ENCODE measurements around the gene FAHD1.

The FAHD1 gene

DNA sequence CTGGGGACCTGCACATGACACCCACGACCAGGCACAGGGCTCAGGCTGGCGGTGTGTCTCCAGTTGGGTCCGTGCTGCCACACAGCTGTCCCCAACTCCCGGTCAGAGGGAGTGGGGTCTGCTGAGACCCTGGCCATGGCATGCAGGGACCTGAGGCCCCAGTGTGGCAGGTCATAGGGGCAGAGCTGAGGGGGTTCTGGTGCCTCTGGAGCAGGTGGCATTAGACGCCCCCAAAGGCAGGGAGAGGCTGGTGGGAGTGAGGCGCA lies 40.0 kb upstream of the FAHD1 start:
- Histone ChIP-seq H3K79me2 (ENCODE audit: insufficient read depth, low read length) (peaks cover 57% of the 10 kb centered on the region), H3K9me3 (ENCODE audit: insufficient read depth, low read length, severe bottlenecking) (no peaks in the 10 kb centered on the region), H3K4me2 (ENCODE audit: insufficient read depth, low read length) (no peak overlapping the region), H3K9ac (ENCODE audit: low read depth, low read length) (no peak overlapping the region), H3K27me3 (ENCODE audit: insufficient read depth, low read length, poor library complexity) (no peaks in the 10 kb centered on the region), H3K36me3 (ENCODE audit: insufficient read depth, low read length) (peaks cover 69% of the 10 kb centered on the region), H3K4me3 (ENCODE audit: low read depth in 1 of 2, low read length in 2 of 2) (no peak overlapping the region), H3K4me1 (ENCODE audit: insufficient read depth, low read length) (peaks cover 25% of the 10 kb centered on the region), H3K27ac (ENCODE audit: low read length) (no peak overlapping the region), H2AFZ (ENCODE audit: low read depth, low read length) (no peak overlapping the region), H4K20me1 (ENCODE audit: insufficient read depth, low read length) (peaks cover 81% of the 10 kb centered on the region)
- TF ChIP-seq, protein P1, sequence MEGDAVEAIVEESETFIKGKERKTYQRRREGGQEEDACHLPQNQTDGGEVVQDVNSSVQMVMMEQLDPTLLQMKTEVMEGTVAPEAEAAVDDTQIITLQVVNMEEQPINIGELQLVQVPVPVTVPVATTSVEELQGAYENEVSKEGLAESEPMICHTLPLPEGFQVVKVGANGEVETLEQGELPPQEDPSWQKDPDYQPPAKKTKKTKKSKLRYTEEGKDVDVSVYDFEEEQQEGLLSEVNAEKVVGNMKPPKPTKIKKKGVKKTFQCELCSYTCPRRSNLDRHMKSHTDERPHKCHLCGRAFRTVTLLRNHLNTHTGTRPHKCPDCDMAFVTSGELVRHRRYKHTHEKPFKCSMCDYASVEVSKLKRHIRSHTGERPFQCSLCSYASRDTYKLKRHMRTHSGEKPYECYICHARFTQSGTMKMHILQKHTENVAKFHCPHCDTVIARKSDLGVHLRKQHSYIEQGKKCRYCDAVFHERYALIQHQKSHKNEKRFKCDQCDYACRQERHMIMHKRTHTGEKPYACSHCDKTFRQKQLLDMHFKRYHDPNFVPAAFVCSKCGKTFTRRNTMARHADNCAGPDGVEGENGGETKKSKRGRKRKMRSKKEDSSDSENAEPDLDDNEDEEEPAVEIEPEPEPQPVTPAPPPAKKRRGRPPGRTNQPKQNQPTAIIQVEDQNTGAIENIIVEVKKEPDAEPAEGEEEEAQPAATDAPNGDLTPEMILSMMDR (IDR thresholded peaks at IDR 0.05; ENCODE audit: borderline replicate concordance, extremely low read depth, low read length, poor library complexity, severe bottlenecking): no peak
- no peak for TF ChIP-seq EZH2 (IDR thresholded peaks at IDR 0.05; ENCODE audit: borderline replicate concordance, low read depth, low read length, severe bottlenecking)
- ATAC-seq (ENCODE audit: insufficient read depth, low read depth): no peak
- no peak for DNase-seq

DNA sequence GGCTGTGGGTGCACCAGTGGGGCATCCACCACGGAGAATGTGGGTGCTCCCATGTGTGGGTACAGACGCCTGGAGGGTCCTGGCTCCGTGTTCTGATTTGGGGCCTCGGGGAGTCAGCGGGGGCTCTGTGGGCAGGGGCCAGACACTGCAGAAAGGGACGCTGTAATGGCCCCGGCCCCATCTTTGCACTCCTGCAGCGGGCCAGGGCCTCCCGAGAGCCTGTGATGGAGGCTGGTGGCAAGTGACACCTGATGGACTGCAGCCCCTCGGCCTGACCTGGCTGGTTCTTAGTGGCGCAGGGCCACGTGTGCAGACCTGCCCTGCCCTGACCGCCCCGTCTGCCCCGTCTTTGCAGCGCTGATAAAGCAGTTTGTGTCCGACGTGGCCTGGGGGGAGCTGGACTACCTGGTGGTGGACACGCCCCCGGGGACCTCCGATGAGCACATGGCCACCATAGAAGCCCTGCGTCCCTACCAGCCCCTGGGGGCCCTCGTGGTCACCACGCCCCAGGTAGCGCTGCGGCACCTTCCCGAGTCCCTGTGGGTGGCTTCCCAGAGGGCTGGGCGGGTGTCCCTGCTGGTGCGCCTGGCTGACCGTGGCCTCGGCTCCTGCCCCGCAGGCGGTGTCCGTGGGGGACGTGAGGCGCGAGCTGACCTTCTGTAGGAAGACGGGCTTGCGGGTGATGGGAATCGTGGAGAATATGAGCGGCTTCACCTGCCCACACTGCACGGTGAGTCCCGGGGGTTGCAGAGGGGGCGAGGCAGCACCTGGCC lies 39.5 kb upstream of the FAHD1 start:
- DNase-seq (no peak), ATAC-seq (ENCODE audit: insufficient read depth, low read depth) (no peak)
- peaks cover 53% of the 10 kb centered on the region for H3K79me2 ChIP-seq (ENCODE audit: insufficient read depth, low read length)
- TF ChIP-seq, protein P1 (IDR thresholded peaks at IDR 0.05; ENCODE audit: borderline replicate concordance, extremely low read depth, low read length, poor library complexity, severe bottlenecking): no peak
- TF ChIP-seq EZH2 (IDR thresholded peaks at IDR 0.05; ENCODE audit: borderline replicate concordance, low read depth, low read length, severe bottlenecking): no peak
- no peak overlapping the region for H3K9ac ChIP-seq (ENCODE audit: low read depth, low read length)
- H2AFZ ChIP-seq (ENCODE audit: low read depth, low read length): no peak overlapping the region
- H3K27ac ChIP-seq (ENCODE audit: low read length): no peak overlapping the region
- peaks cover 69% of the 10 kb centered on the region for H3K36me3 ChIP-seq (ENCODE audit: insufficient read depth, low read length)
- no peaks in the 10 kb centered on the region for H3K27me3 ChIP-seq (ENCODE audit: insufficient read depth, low read length, poor library complexity)
- H4K20me1 ChIP-seq (ENCODE audit: insufficient read depth, low read length): peaks cover 81% of the 10 kb centered on the region
- H3K4me3 ChIP-seq (ENCODE audit: low read depth in 1 of 2, low read length in 2 of 2): no peak overlapping the region
- no peaks in the 10 kb centered on the region for H3K9me3 ChIP-seq (ENCODE audit: insufficient read depth, low read length, severe bottlenecking)
- H3K4me1 ChIP-seq (ENCODE audit: insufficient read depth, low read length): peaks cover 25% of the 10 kb centered on the region
- H3K4me2 ChIP-seq (ENCODE audit: insufficient read depth, low read length): no peak overlapping the region

DNA sequence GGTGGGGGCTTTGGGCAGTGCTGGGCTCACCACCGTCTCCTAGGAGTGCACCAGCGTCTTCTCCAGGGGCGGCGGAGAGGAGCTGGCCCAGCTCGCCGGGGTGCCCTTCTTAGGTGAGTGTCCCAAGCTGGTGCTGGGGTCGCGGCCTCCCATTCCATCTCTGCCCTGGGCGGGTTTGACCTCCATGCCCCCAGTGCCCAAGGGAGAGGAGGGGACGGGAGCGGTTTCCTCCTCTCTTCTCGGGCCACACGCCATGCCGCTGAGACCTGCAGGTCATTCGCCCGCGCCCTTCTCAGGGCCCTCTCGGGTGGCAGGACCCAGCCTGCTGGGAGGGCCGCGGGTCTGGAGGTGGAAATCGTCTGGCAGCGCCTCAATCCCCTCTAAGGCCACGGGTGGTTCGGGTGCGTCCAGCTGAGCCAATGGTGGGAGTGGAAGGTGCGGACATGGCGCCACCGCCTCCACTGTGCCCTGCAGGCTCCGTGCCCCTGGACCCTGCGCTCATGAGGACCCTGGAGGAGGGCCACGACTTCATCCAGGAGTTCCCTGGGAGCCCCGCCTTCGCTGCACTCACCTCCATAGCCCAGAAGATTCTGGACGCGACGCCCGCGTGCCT lies 38.8 kb upstream of the FAHD1 start:
- H2AFZ ChIP-seq (ENCODE audit: low read depth, low read length): no peak overlapping the region
- no peaks in the 10 kb centered on the region for H3K9me3 ChIP-seq (ENCODE audit: insufficient read depth, low read length, severe bottlenecking)
- peaks cover 25% of the 10 kb centered on the region for H3K4me1 ChIP-seq (ENCODE audit: insufficient read depth, low read length)
- peaks cover 49% of the 10 kb centered on the region for H3K79me2 ChIP-seq (ENCODE audit: insufficient read depth, low read length)
- no peak overlapping the region for H3K4me2 ChIP-seq (ENCODE audit: insufficient read depth, low read length)
- ATAC-seq (ENCODE audit: insufficient read depth, low read depth) (no peak), DNase-seq (no peak)
- H3K27me3 ChIP-seq (ENCODE audit: insufficient read depth, low read length, poor library complexity): no peaks in the 10 kb centered on the region
- H3K36me3 ChIP-seq (ENCODE audit: insufficient read depth, low read length): peaks cover 65% of the 10 kb centered on the region
- no peak overlapping the region for H3K4me3 ChIP-seq (ENCODE audit: low read depth in 1 of 2, low read length in 2 of 2)
- H4K20me1 ChIP-seq (ENCODE audit: insufficient read depth, low read length): peaks cover 79% of the 10 kb centered on the region
- no peak overlapping the region for H3K27ac ChIP-seq (ENCODE audit: low read length)
- no peak overlapping the region for H3K9ac ChIP-seq (ENCODE audit: low read depth, low read length)
- no peak for TF ChIP-seq EZH2 (IDR thresholded peaks at IDR 0.05; ENCODE audit: borderline replicate concordance, low read depth, low read length, severe bottlenecking)
- TF ChIP-seq, protein P1 (IDR thresholded peaks at IDR 0.05; ENCODE audit: borderline replicate concordance, extremely low read depth, low read length, poor library complexity, severe bottlenecking): no peak

All from DND-41 (cell line).